Measurements from ENCODE around the gene ANKRD6. TPM values are rescaled to one million over a fixed set of nuclear protein-coding genes. Genes with fewer than 3 reads are reported as not detected.

Gene ANKRD6
- total RNA-seq, 1 experiment from 2014 or later: 2.4 TPM

DNA sequence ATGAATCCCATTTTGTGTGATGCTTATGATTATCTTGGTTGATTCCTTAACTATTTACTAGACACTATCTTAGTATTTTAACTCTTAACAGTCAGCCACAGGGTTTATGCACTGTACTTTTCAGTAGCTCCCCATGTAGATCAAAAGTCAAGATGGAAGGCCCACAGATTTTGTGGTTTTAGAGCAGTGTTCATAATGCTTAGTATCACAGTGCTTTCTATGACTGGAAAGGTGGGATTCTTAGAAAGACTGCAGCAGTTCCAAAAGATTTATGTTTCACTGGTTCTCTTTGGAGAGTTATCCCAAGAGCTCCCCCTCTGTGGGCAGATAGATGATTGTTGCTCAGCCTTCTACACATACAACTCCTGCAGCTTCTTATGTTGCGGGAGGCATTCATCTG is 34.5 kb downstream of the ANKRD6 start:
- H3K36me3 ChIP-seq (ENCODE audit: control insufficient read depth, insufficient read depth, low read length): no peaks in the 10 kb centered on the region
- no peaks in the 10 kb centered on the region for H3K9me3 ChIP-seq (ENCODE audit: control insufficient read depth, insufficient read depth, low read depth, low read length)
- no peak for DNase-seq (ENCODE audit: low read depth, low spot score)
- no peak overlapping the region for H3K27ac ChIP-seq (ENCODE audit: low read length)
- no peaks in the 10 kb centered on the region for H3K4me1 ChIP-seq (ENCODE audit: control insufficient read depth, insufficient read depth, low read length)
- BruUV-seq (replicated peaks): no TSS peak
- ChIA-PET POLR2A (no interaction called here), CTCF (no interaction called here)
- TF ChIP-seq, protein P1, sequence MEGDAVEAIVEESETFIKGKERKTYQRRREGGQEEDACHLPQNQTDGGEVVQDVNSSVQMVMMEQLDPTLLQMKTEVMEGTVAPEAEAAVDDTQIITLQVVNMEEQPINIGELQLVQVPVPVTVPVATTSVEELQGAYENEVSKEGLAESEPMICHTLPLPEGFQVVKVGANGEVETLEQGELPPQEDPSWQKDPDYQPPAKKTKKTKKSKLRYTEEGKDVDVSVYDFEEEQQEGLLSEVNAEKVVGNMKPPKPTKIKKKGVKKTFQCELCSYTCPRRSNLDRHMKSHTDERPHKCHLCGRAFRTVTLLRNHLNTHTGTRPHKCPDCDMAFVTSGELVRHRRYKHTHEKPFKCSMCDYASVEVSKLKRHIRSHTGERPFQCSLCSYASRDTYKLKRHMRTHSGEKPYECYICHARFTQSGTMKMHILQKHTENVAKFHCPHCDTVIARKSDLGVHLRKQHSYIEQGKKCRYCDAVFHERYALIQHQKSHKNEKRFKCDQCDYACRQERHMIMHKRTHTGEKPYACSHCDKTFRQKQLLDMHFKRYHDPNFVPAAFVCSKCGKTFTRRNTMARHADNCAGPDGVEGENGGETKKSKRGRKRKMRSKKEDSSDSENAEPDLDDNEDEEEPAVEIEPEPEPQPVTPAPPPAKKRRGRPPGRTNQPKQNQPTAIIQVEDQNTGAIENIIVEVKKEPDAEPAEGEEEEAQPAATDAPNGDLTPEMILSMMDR (IDR thresholded peaks at IDR 0.05): no peak
- TF ChIP-seq POLR2AphosphoS5 (IDR thresholded peaks at IDR 0.05; ENCODE audit: low read depth, low read length) (no peak), TCF7L2 (IDR thresholded peaks at IDR 0.05; ENCODE audit: low read depth, low read length) (no peak), SIN3A (IDR thresholded peaks at IDR 0.05; ENCODE audit: borderline replicate concordance, insufficient read depth, low read depth, low read length) (no peak)
- TF ChIP-seq, protein P2, sequence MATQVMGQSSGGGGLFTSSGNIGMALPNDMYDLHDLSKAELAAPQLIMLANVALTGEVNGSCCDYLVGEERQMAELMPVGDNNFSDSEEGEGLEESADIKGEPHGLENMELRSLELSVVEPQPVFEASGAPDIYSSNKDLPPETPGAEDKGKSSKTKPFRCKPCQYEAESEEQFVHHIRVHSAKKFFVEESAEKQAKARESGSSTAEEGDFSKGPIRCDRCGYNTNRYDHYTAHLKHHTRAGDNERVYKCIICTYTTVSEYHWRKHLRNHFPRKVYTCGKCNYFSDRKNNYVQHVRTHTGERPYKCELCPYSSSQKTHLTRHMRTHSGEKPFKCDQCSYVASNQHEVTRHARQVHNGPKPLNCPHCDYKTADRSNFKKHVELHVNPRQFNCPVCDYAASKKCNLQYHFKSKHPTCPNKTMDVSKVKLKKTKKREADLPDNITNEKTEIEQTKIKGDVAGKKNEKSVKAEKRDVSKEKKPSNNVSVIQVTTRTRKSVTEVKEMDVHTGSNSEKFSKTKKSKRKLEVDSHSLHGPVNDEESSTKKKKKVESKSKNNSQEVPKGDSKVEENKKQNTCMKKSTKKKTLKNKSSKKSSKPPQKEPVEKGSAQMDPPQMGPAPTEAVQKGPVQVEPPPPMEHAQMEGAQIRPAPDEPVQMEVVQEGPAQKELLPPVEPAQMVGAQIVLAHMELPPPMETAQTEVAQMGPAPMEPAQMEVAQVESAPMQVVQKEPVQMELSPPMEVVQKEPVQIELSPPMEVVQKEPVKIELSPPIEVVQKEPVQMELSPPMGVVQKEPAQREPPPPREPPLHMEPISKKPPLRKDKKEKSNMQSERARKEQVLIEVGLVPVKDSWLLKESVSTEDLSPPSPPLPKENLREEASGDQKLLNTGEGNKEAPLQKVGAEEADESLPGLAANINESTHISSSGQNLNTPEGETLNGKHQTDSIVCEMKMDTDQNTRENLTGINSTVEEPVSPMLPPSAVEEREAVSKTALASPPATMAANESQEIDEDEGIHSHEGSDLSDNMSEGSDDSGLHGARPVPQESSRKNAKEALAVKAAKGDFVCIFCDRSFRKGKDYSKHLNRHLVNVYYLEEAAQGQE (IDR thresholded peaks at IDR 0.05; ENCODE audit: insufficient read depth in 1 of 2, low read depth in 2 of 2, low read length in 1 of 2): no peak
- H3K27me3 ChIP-seq (ENCODE audit: control insufficient read depth, insufficient read depth, low read length): no peaks in the 10 kb centered on the region; the same call in 1 of the 2 replicates
- in situ Hi-C loops (cut with HindIII; ENCODE audit: low pct_unique_long_range_greater_than_20kb, low sequenced_read_pairs): no loop called here
- no peak overlapping the region for H3K4me3 ChIP-seq (ENCODE audit: low read depth in 2 of 2, low read length in 2 of 2)
- intact Hi-C loops (cut with micrococcal nuclease; ENCODE audit: unreplicated experiment): no loop called here
- no peak for ATAC-seq

DNA sequence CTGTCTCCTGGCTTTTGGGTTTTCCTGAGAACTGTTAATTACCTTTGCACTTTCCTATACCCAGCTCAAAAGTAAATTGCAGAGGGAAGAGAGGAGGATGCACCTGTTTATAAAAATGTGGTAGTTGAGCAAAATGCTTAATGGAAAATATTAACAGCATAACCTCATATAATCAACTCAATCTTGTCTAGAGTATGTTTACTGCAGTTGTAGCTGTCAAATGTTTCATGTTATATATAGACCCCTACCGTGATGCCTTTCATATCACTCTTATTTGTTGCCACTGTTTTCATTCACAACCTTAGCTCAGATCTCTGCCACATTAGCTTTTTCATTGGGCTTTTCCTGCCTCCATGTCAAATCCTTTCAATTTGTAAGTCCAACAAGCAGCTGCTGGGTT is 36.0 kb downstream of the ANKRD6 start:
- Histone ChIP-seq H3K27me3 (ENCODE audit: control insufficient read depth, insufficient read depth, low read length) (no peaks in the 10 kb centered on the region; the same call in 1 of the 2 replicates), H3K9me3 (ENCODE audit: control insufficient read depth, insufficient read depth, low read depth, low read length) (no peaks in the 10 kb centered on the region), H3K4me3 (ENCODE audit: low read depth in 2 of 2, low read length in 2 of 2) (no peak overlapping the region), H3K27ac (ENCODE audit: low read length) (no peak overlapping the region), H3K36me3 (ENCODE audit: control insufficient read depth, insufficient read depth, low read length) (no peaks in the 10 kb centered on the region), H3K4me1 (ENCODE audit: control insufficient read depth, insufficient read depth, low read length) (no peaks in the 10 kb centered on the region)
- ATAC-seq: no peak
- no TSS peak for BruUV-seq (replicated peaks)
- POLR2A ChIA-PET: no interaction called here
- no peak for TF ChIP-seq SIN3A (IDR thresholded peaks at IDR 0.05; ENCODE audit: borderline replicate concordance, insufficient read depth, low read depth, low read length)
- TF ChIP-seq TCF7L2 (IDR thresholded peaks at IDR 0.05; ENCODE audit: low read depth, low read length): no peak
- in situ Hi-C loops (cut with HindIII; ENCODE audit: low pct_unique_long_range_greater_than_20kb, low sequenced_read_pairs): no loop called here
- CTCF ChIA-PET: no interaction called here
- no peak for DNase-seq (ENCODE audit: low read depth, low spot score)
- intact Hi-C loops (cut with micrococcal nuclease; ENCODE audit: unreplicated experiment): no loop called here

DNA sequence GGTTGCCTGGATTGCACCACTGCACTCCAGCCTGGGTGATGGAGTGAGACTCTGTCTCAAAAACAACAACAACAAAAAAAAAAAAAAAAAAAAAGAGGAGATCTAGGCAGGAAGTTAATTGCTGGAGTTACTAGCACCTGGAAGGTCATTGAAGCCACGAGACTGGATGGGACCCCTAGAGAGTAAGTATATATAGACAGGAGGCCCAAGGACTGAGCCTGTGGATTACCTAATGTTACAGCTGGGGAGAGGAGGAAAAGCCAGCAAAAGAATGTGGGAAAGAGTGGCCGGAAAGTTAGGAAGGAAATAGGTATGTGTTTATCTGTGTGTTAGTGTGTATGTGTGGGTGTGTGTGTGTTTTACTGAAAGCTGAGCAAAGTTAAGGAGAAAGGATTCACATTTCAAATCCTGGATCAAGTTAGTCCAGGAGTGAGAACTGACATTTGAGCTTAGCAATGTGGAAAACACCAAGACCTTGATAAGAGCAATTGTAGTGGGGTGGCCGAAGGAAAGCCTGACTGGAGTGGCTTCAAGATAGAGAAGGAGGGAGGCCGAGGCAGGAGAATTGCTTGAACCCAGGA is 38.4 kb downstream of the ANKRD6 start:
- Histone ChIP-seq H3K27me3 (ENCODE audit: control insufficient read depth, insufficient read depth, low read length) (no peaks in the 10 kb centered on the region; the same call in 1 of the 2 replicates), H3K27ac (ENCODE audit: low read length) (no peak overlapping the region), H3K4me1 (ENCODE audit: control insufficient read depth, insufficient read depth, low read length) (no peaks in the 10 kb centered on the region), H3K9me3 (ENCODE audit: control insufficient read depth, insufficient read depth, low read depth, low read length) (no peaks in the 10 kb centered on the region), H3K36me3 (ENCODE audit: control insufficient read depth, insufficient read depth, low read length) (no peaks in the 10 kb centered on the region), H3K4me3 (ENCODE audit: low read depth in 2 of 2, low read length in 2 of 2) (no peak overlapping the region)
- TF ChIP-seq SIN3A (IDR thresholded peaks at IDR 0.05; ENCODE audit: borderline replicate concordance, insufficient read depth, low read depth, low read length): no peak
- TF ChIP-seq, protein P1 (IDR thresholded peaks at IDR 0.05): no peak
- no peak for TF ChIP-seq TCF7L2 (IDR thresholded peaks at IDR 0.05; ENCODE audit: low read depth, low read length)
- TF ChIP-seq POLR2AphosphoS5 (IDR thresholded peaks at IDR 0.05; ENCODE audit: low read depth, low read length): no peak
- TF ChIP-seq, protein P2 (IDR thresholded peaks at IDR 0.05; ENCODE audit: insufficient read depth in 1 of 2, low read depth in 2 of 2, low read length in 1 of 2): no peak
- CTCF ChIA-PET: no interaction called here
- DNase-seq (ENCODE audit: low read depth, low spot score) (no peak), ATAC-seq (no peak)
- intact Hi-C loops (cut with micrococcal nuclease; ENCODE audit: unreplicated experiment) (no loop called here), in situ Hi-C loops (cut with HindIII; ENCODE audit: low pct_unique_long_range_greater_than_20kb, low sequenced_read_pairs) (no loop called here)
- no TSS peak for BruUV-seq (replicated peaks)
- POLR2A ChIA-PET: no interaction called here
